ENCODE results near the gene CADM3. TPM values are rescaled to one million over a fixed set of nuclear protein-coding genes. Genes with fewer than 3 reads are reported as not detected.

The CADM3 gene
- total RNA-seq, 1 donor from 2014 or later: 0.13 TPM

- DNase-seq (ENCODE audit: extremely low spot score, unreplicated experiment): no peak
- H3K36me3 Mint-ChIP-seq (ENCODE audit: unreplicated experiment): no peaks in the 10 kb centered on the region
- no peaks in the 10 kb centered on the region for H3K27me3 Mint-ChIP-seq (ENCODE audit: unreplicated experiment)
- TF ChIP-seq CTCF (IDR thresholded peaks at IDR 0.05): no peak
- H3K4me3 Mint-ChIP-seq (ENCODE audit: unreplicated experiment): no peak overlapping the region
- no peaks in the 10 kb centered on the region for H3K4me1 Mint-ChIP-seq (ENCODE audit: unreplicated experiment)
- H3K9me3 Mint-ChIP-seq (ENCODE audit: unreplicated experiment): no peaks in the 10 kb centered on the region
- H3K27ac Mint-ChIP-seq (ENCODE audit: unreplicated experiment): no peak overlapping the region
These were observed 30.2 kb downstream of the CADM3 start for GRCh38 chr1:159201642-159202041.

GRCh38 chr1:159203610-159204009, 32.2 kb downstream of the CADM3 start:
- H3K4me3 Mint-ChIP-seq (ENCODE audit: unreplicated experiment): no peak overlapping the region
- H3K4me1 Mint-ChIP-seq (ENCODE audit: unreplicated experiment): no peaks in the 10 kb centered on the region
- peaks cover 3% of the 10 kb centered on the region for H3K27me3 Mint-ChIP-seq (ENCODE audit: unreplicated experiment)
- H3K36me3 Mint-ChIP-seq (ENCODE audit: unreplicated experiment): no peaks in the 10 kb centered on the region
- no peaks in the 10 kb centered on the region for H3K9me3 Mint-ChIP-seq (ENCODE audit: unreplicated experiment)
- no peak for DNase-seq (ENCODE audit: extremely low spot score, unreplicated experiment)
- no peak for TF ChIP-seq CTCF (IDR thresholded peaks at IDR 0.05)
- no peak overlapping the region for H3K27ac Mint-ChIP-seq (ENCODE audit: unreplicated experiment)

GRCh38 chr1:159204161-159205141, 33.0 kb downstream of the CADM3 start, which contains the start of gene ACKR1:
TSS of gene ACKR1 (plus strand) at chr1:159204875. CDS start at chr1:159204960, 85 bp downstream.
- Mint-ChIP-seq H3K27ac (ENCODE audit: unreplicated experiment) (no peak within 1 kb of the TSS), H3K36me3 (ENCODE audit: unreplicated experiment) (no peaks in the 10 kb centered on the region), H3K4me3 (ENCODE audit: unreplicated experiment) (no peak within 1 kb of the TSS), H3K9me3 (ENCODE audit: unreplicated experiment) (no peaks in the 10 kb centered on the region), H3K4me1 (ENCODE audit: unreplicated experiment) (no peaks in the 10 kb centered on the region), H3K27me3 (ENCODE audit: unreplicated experiment) (peaks cover 3% of the 10 kb centered on the region)
- DNase-seq (ENCODE audit: extremely low spot score, unreplicated experiment): no peak
- no peak for TF ChIP-seq CTCF (IDR thresholded peaks at IDR 0.05)

GRCh38 chr1:159205225-159205624, 33.8 kb downstream of the CADM3 start:
- no peaks in the 10 kb centered on the region for H3K4me1 Mint-ChIP-seq (ENCODE audit: unreplicated experiment)
- H3K27me3 Mint-ChIP-seq (ENCODE audit: unreplicated experiment): peaks cover 3% of the 10 kb centered on the region
- no peaks in the 10 kb centered on the region for H3K36me3 Mint-ChIP-seq (ENCODE audit: unreplicated experiment)
- no peak overlapping the region for H3K4me3 Mint-ChIP-seq (ENCODE audit: unreplicated experiment)
- H3K27ac Mint-ChIP-seq (ENCODE audit: unreplicated experiment): no peak overlapping the region
- no peak for TF ChIP-seq CTCF (IDR thresholded peaks at IDR 0.05)
- DNase-seq (ENCODE audit: extremely low spot score, unreplicated experiment): no peak
- H3K9me3 Mint-ChIP-seq (ENCODE audit: unreplicated experiment): no peaks in the 10 kb centered on the region

- H3K27ac Mint-ChIP-seq (ENCODE audit: unreplicated experiment): no peak overlapping the region
- no peak for TF ChIP-seq CTCF (IDR thresholded peaks at IDR 0.05)
- DNase-seq (ENCODE audit: extremely low spot score, unreplicated experiment): no peak
- H3K4me1 Mint-ChIP-seq (ENCODE audit: unreplicated experiment): no peaks in the 10 kb centered on the region
- H3K4me3 Mint-ChIP-seq (ENCODE audit: unreplicated experiment): no peak overlapping the region
- peaks cover 3% of the 10 kb centered on the region for H3K27me3 Mint-ChIP-seq (ENCODE audit: unreplicated experiment)
- no peaks in the 10 kb centered on the region for H3K36me3 Mint-ChIP-seq (ENCODE audit: unreplicated experiment)
- no peaks in the 10 kb centered on the region for H3K9me3 Mint-ChIP-seq (ENCODE audit: unreplicated experiment)
These were observed 34.7 kb downstream of the CADM3 start for GRCh38 chr1:159206110-159206509.

Measured in osteocyte (in vitro differentiated cells).